BLaER1 (cell line): ENCODE measurements around the gene SKIC2.
"Not testable (repeated sequence)": the region's sequence is repeated elsewhere in the genome, so short reads cannot be mapped to it uniquely, and the experiment has no call there.

Experiments used
- H3K27ac ChIP-seq: shearing (Covaris generic); formaldehyde crosslinking; 2 replicates; pipeline ENCODE4 v1.8.1; 2022
- H3K27me3 ChIP-seq: shearing (Covaris generic); formaldehyde crosslinking; 2 replicates; pipeline ENCODE4 v1.8.1; 2022
- H3K36me3 ChIP-seq: shearing (Covaris generic); formaldehyde crosslinking; 2 replicates; pipeline ENCODE4 v1.8.1; 2022
- H3K4me1 ChIP-seq: shearing (Covaris generic); formaldehyde crosslinking; 2 replicates; pipeline ENCODE4 v1.8.1; 2022
- H3K4me2 ChIP-seq: shearing (Covaris generic); formaldehyde crosslinking; 2 replicates; pipeline ENCODE4 v1.8.1; 2022
- H3K4me3 ChIP-seq: shearing (Covaris generic); formaldehyde crosslinking; 2 replicates; pipeline ENCODE4 v1.8.1; 2022
- H3K9ac ChIP-seq: shearing (Covaris generic); formaldehyde crosslinking; 2 replicates; pipeline ENCODE4 v1.8.1; 2022
- H3K9me3 ChIP-seq: shearing (Covaris generic); formaldehyde crosslinking; 2 replicates; pipeline ENCODE4 v1.8.1; 2022
- H4K20me1 ChIP-seq: shearing (Covaris generic); formaldehyde crosslinking; 2 replicates; pipeline ENCODE4 v1.8.1; 2022

The SKIC2 gene

GRCh38 chr6:32005991-32006529 is 47.1 kb downstream of the SKIC2 start:
- H3K9ac ChIP-seq, H3K9me3 ChIP-seq: not testable (repeated sequence)

GRCh38 chr6:32007086-32007485 is 48.1 kb downstream of the SKIC2 start:
- not testable (repeated sequence) for H3K27ac ChIP-seq, H3K9ac ChIP-seq, H3K4me3 ChIP-seq, H3K4me2 ChIP-seq, H3K9me3 ChIP-seq, H3K4me1 ChIP-seq, H3K36me3 ChIP-seq, H3K27me3 ChIP-seq, H4K20me1 ChIP-seq

More at GRCh38 chr6:32005991-32006529, 47.1 kb downstream of the SKIC2 start:
- not testable (repeated sequence) for H4K20me1 ChIP-seq, H3K27ac ChIP-seq, H3K27me3 ChIP-seq, H3K4me1 ChIP-seq, H3K36me3 ChIP-seq, H3K4me3 ChIP-seq, H3K4me2 ChIP-seq

GRCh38 chr6:32008037-32008436 is 49.1 kb downstream of the SKIC2 start:
- not testable (repeated sequence) for H4K20me1 ChIP-seq

GRCh38 chr6:32008616-32009015 is 49.6 kb downstream of the SKIC2 start:
- H3K27me3 ChIP-seq, H3K4me2 ChIP-seq, H4K20me1 ChIP-seq, H3K27ac ChIP-seq, H3K4me3 ChIP-seq, H3K4me1 ChIP-seq, H3K9ac ChIP-seq, H3K36me3 ChIP-seq, H3K9me3 ChIP-seq: not testable (repeated sequence)

More at GRCh38 chr6:32008037-32008436, 49.1 kb downstream of the SKIC2 start:
- not testable (repeated sequence) for H3K9me3 ChIP-seq, H3K4me1 ChIP-seq, H3K9ac ChIP-seq, H3K36me3 ChIP-seq, H3K4me2 ChIP-seq, H3K27me3 ChIP-seq, H3K4me3 ChIP-seq, H3K27ac ChIP-seq

- not testable (repeated sequence) for H3K36me3 ChIP-seq, H3K27ac ChIP-seq, H4K20me1 ChIP-seq, H3K9ac ChIP-seq, H3K27me3 ChIP-seq, H3K4me1 ChIP-seq, H3K4me3 ChIP-seq, H3K4me2 ChIP-seq, H3K9me3 ChIP-seq
These were observed 50.6 kb downstream of the SKIC2 start for GRCh38 chr6:32009537-32009936.

GRCh38 chr6:32010856-32011530 is 52.0 kb downstream of the SKIC2 start:
- H4K20me1 ChIP-seq, H3K4me2 ChIP-seq, H3K9me3 ChIP-seq, H3K4me1 ChIP-seq, H3K27me3 ChIP-seq, H3K27ac ChIP-seq, H3K9ac ChIP-seq, H3K36me3 ChIP-seq, H3K4me3 ChIP-seq: not testable (repeated sequence)

GRCh38 chr6:32012941-32013617 is 54.1 kb downstream of the SKIC2 start:
- not testable (repeated sequence) for H3K36me3 ChIP-seq, H4K20me1 ChIP-seq, H3K9me3 ChIP-seq, H3K4me3 ChIP-seq, H3K4me1 ChIP-seq, H3K4me2 ChIP-seq, H3K27ac ChIP-seq, H3K27me3 ChIP-seq, H3K9ac ChIP-seq

GRCh38 chr6:32013738-32014137 is 54.8 kb downstream of the SKIC2 start:
- H3K36me3 ChIP-seq, H3K4me2 ChIP-seq, H3K9ac ChIP-seq, H4K20me1 ChIP-seq, H3K4me1 ChIP-seq, H3K9me3 ChIP-seq, H3K27me3 ChIP-seq, H3K27ac ChIP-seq, H3K4me3 ChIP-seq: not testable (repeated sequence)

- not testable (repeated sequence) for H3K27ac ChIP-seq, H3K36me3 ChIP-seq
These were observed 55.6 kb downstream of the SKIC2 start, which contains the start of gene C4B for GRCh38 chr6:32014547-32014946. TSS of gene C4B (plus strand) at chr6:32014795. CDS start at chr6:32014846, 51 bp downstream.

More at GRCh38 chr6:32014547-32014946, 55.6 kb downstream of the SKIC2 start, which contains the start of gene C4B:
- H3K4me1 ChIP-seq, H3K9me3 ChIP-seq, H3K4me2 ChIP-seq, H3K27me3 ChIP-seq, H3K4me3 ChIP-seq, H3K9ac ChIP-seq, H4K20me1 ChIP-seq: not testable (repeated sequence)
